NOMO-1 treated with dmso at 0.1 percent for 144 hours (cell line): ENCODE measurements around the gene TMOD2.

ENCODE experiments used
- DNase-seq: peaks from one replicate; lab custom pipeline; 2025; ENCODE audit not compliant: unreplicated experiment; lab: John Stamatoyannopoulos, UW

The TMOD2 gene

DNA sequence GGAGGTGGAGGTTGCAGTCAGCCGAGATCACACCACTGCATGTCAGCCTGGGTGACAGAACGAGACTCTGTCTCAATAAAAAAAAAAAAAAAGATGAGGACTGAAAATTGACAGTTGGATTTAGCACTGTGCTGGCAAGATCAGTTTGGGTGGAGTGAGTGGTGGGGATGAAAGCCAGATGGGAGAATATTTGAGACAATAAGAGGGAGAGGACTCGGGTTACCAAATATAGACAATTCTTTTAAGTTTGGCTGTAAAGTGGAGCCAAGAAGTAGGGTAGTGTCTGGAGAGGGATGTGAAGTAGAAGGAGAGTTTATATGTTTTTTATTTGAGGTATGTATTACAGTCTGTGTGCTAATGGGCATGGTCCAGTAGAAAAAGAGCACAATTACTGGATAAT lies 98.5 kb downstream of the TMOD2 start:
- DNase-seq, result no peak

DNA sequence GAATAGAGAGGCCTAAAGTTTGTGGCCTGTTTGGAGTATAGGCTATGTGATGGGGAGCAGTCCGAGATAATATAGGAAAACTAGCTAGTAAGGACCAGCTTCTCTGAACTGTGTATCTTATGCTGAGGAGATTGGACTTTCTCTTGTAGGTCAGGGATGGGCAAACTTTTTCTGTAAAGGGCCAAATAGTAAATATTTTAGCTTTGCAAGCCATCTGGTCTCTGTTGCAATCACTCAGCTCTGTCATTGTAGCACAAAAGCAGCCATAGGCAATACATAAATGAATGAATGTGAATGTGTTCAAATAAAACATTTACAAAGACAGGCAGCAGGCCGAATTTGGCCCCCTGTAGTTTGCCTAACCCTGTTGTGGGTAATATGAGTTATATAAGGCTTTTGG lies 102.6 kb downstream of the TMOD2 start:
- DNase-seq, result no peak

DNA sequence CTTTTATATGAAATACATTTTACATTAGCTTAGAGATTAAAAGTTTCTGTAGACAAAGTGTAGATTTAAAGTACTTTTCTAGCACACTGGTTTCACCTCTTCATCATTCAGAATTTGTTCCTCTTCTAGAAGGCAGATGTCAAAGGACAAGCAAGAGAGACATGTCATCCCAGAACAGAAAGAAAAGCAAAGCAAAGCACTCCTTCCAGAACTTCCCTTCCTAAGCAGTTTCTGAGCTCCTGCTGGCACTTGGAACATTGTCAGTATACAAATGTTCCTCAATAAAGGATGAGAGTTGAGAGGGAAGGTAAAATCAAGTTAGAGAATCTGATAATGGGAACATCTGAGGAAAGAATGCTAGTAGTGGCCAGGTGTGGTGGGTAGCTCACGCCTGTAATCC lies 104.2 kb downstream of the TMOD2 start:
- DNase-seq, result no peak

- DNase-seq, result no peak
These were observed 105.5 kb downstream of the TMOD2 start for GRCh38 chr15:51856714-51857380.

GRCh38 chr15:51861557-51862359 lies 110.4 kb downstream of the TMOD2 start:
- no peak for DNase-seq

GRCh38 chr15:51863131-51863530 lies 111.7 kb downstream of the TMOD2 start:
- no peak for DNase-seq

DNA sequence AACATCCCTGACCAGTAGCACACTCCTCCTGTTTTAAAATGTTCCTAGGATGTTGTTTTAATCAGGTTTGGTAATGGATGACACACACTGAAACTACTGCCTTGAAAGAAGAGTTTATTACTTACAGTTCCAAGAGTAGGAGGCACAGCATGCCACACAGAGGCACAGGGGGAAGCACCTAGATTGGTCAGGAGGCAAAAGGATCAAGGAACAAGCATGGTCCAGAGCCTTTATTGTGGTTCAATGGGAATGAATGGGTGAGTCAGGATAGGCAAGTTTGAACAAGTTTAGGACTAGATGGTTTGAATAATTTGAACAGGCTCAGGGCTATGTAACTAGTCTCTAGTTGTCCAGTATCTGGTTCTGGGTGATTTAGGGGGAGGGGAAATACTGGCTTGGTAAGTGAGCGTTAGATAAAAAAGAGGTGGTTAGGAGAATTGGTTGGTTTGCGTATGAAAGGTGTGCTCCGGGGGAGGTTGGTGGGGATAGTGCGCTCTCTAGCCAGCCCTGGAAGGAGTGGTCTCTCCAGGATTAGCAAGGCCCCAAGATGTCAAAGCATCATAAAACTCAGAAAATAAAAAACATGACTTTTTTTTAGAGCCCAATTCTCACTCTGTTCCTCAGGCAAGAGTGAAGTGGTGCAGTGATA lies 113.1 kb downstream of the TMOD2 start:
- no peak for DNase-seq

GRCh38 chr15:51865317-51865716 lies 113.9 kb downstream of the TMOD2 start:
- DNase-seq, result no peak
